Transverse colon (tissue), 4 donors: ENCODE results near the gene GLRA2. TPM values are rescaled to one million over a fixed set of nuclear protein-coding genes. Genes with fewer than 3 reads are reported as not detected.

Source experiments
- DNase-seq: peaks from one replicate; pipeline ENCODE4 v3.0.0-alpha.2; 2019
- H3K27ac ChIP-seq, 4 donors: fragments of 200-600 bp; sonication (generic); 2 replicates each; pipeline ENCODE4 v1.5.1; 2016 to 2018; ENCODE audit warnings: inconsistent platforms in 4 of 4
- H3K27me3 ChIP-seq: fragments of 200-600 bp; sonication (generic); 2 replicates; pipeline ENCODE4 v1.5.1; 2017; ENCODE audit warnings: inconsistent platforms
- H3K36me3 ChIP-seq, 4 donors: fragments of 200-600 bp; sonication (generic); 2 replicates each; pipeline ENCODE4 v1.5.1; 2017 to 2019; ENCODE audit warnings: inconsistent platforms in 4 of 4
- H3K4me1 ChIP-seq, 4 donors: fragments of 200-600 bp; sonication (generic); 2 replicates each; pipeline ENCODE4 v1.5.1; 2017 to 2020; ENCODE audit warnings: inconsistent platforms in 4 of 4
- H3K4me3 ChIP-seq, 4 donors: fragments of 200-600 bp; sonication (generic); 1 replicate in 1 of 4; 2 replicates in 3 of 4; pipeline versions ENCODE4 v1.5.1 to v1.6.1; 2017 to 2019; ENCODE audit warnings: inconsistent platforms in 4 of 4
- H3K9me3 ChIP-seq, 2 donors: fragments of 200-600 bp; sonication (generic); 2 replicates each; pipeline ENCODE4 v1.5.1; 2017 to 2019; ENCODE audit warnings: inconsistent platforms in 2 of 2
- CTCF ChIP-seq, 5 experiments: fragments of 200-600 bp in 3 of 5; fragments of 450-650 bp in 2 of 5; sonication (generic) in 3 of 5; IDR thresholded peaks; 1 replicate in 2 of 5; 2 replicates in 3 of 5; pipeline ENCODE4 v1.5.1; 2016 to 2017; ENCODE audit warnings: antibody characterized with exemption in 5 of 5, inconsistent platforms in 3 of 5, mild to moderate bottlenecking in 2 of 5, moderate library complexity in 1 of 5
- EP300 ChIP-seq: sonication (generic); formaldehyde crosslinking; IDR thresholded peaks from one replicate; pipeline ENCODE4 v1.6.1; 2017; ENCODE audit warnings: antibody characterized with exemption, low read depth
- POLR2A ChIP-seq: fragments of 450-650 bp; IDR thresholded peaks from one replicate; pipeline ENCODE4 v1.6.1; 2016; ENCODE audit warnings: antibody characterized with exemption, mild to moderate bottlenecking, moderate library complexity
- POLR2AphosphoS5 ChIP-seq, 3 donors: sonication (generic); formaldehyde crosslinking; IDR thresholded peaks; one replicate each; pipeline ENCODE4 v1.6.1; 2016; ENCODE audit warnings: antibody characterized with exemption in 3 of 3
- WGBS, 2 donors: methylation state at CpG; one replicate each; pipeline ENCODE4 v1.1.5; 2018; ENCODE audit warnings: low coverage in 1 of 2; 5-methylcytosine and 5-hydroxymethylcytosine counted together
- in situ Hi-C, 4 donors: fragments of 200-750 bp; cut with MboI; loops; one replicate each; pipeline versions ENCODE4 v1.15.0 to v1.15.1; 2017; ENCODE audit warnings: low sequenced_read_pairs in 3 of 4, low pct_ligation_motif_present in 1 of 4, low pct_unique_long_range_greater_than_20kb in 1 of 4
- intact Hi-C: fragments of 100-400 bp; cut with DNase I; formaldehyde crosslinking; loops from one replicate; pipeline ENCODE4 v1.15.1; 2023; ENCODE audit warnings: low total_unique reads
- total RNA-seq, 4 donors: library from RNA; depleted of rRNA; stranded (reverse); fragments of >200 nt; gene quantifications; one replicate each; pipeline ENCODE4 v1.1.0, GENCODE V29; 2016

GLRA2 gene
- total RNA-seq, 4 donors from 2014 or later, result 0.79 to 1.8 TPM; not detected in 2

GRCh38 chrX:14718403-14718802 lies 189.1 kb downstream of the GLRA2 start:
- no peaks in the 10 kb centered on the region for H3K36me3 ChIP-seq
- no peak overlapping the region for H3K27ac ChIP-seq
- in situ Hi-C loops, result no loop called here
- no peak for DNase-seq
- H3K9me3 ChIP-seq, result no peaks in the 10 kb centered on the region
- 66% methylated on average over 2 of the region's 2 CpGs; no CpG with 5 or more reads in 1 of the 2 donors for WGBS, 2 donors
- H3K4me3 ChIP-seq, result no peak overlapping the region
- H3K4me1 ChIP-seq, result no peaks in the 10 kb centered on the region
- intact Hi-C loops, result no loop called here
- TF ChIP-seq EP300, result no peak
- no peak for TF ChIP-seq CTCF (IDR thresholded peaks at IDR 0.05)
- no peak for TF ChIP-seq POLR2A
- no peak for TF ChIP-seq POLR2AphosphoS5 (IDR thresholded peaks at IDR 0.05)
- H3K27me3 ChIP-seq, result no peaks in the 10 kb centered on the region

- intact Hi-C loops (no loop called here), in situ Hi-C loops (no loop called here)
- no peak overlapping the region for H3K4me3 ChIP-seq
- H3K27ac ChIP-seq, result no peak overlapping the region
- 54% methylated on average over 1 of the region's 1 CpG; no CpG with 5 or more reads in 1 of the 2 donors for WGBS, 2 donors
- H3K9me3 ChIP-seq, result no peaks in the 10 kb centered on the region
- DNase-seq, result no peak
- no peaks in the 10 kb centered on the region for H3K27me3 ChIP-seq
- TF ChIP-seq POLR2AphosphoS5 (IDR thresholded peaks at IDR 0.05) (no peak), CTCF (IDR thresholded peaks at IDR 0.05) (no peak), POLR2A (no peak), EP300 (no peak)
- H3K36me3 ChIP-seq, result no peaks in the 10 kb centered on the region
- H3K4me1 ChIP-seq, result no peaks in the 10 kb centered on the region
Measured at GRCh38 chrX:14729058-14729457, 199.7 kb downstream of the GLRA2 start.

GRCh38 chrX:14738643-14739042 lies 209.3 kb downstream of the GLRA2 start:
- in situ Hi-C loops, result no loop called here
- Histone ChIP-seq H3K27me3 (no peaks in the 10 kb centered on the region), H3K27ac (no peak overlapping the region), H3K36me3 (no peaks in the 10 kb centered on the region), H3K4me1 (no peaks in the 10 kb centered on the region), H3K4me3 (no peak overlapping the region), H3K9me3 (no peaks in the 10 kb centered on the region)
- intact Hi-C loops, result no loop called here
- WGBS, 2 donors, result 78 to 86% methylated on average over 3 to 4 of the region's 4 CpGs
- no peak for DNase-seq
- TF ChIP-seq POLR2A, result no peak
- TF ChIP-seq CTCF (IDR thresholded peaks at IDR 0.05), result no peak
- no peak for TF ChIP-seq POLR2AphosphoS5 (IDR thresholded peaks at IDR 0.05)
- TF ChIP-seq EP300, result no peak

- Histone ChIP-seq H3K9me3 (no peaks in the 10 kb centered on the region), H3K4me3 (no peak overlapping the region), H3K27me3 (no peaks in the 10 kb centered on the region), H3K36me3 (no peaks in the 10 kb centered on the region), H3K4me1 (no peaks in the 10 kb centered on the region), H3K27ac (no peak overlapping the region)
- intact Hi-C loops (no loop called here), in situ Hi-C loops (no loop called here)
- 75 to 80% methylated on average over 1 to 4 of the region's 4 CpGs for WGBS, 2 donors
- no peak for DNase-seq
- TF ChIP-seq CTCF (IDR thresholded peaks at IDR 0.05), result no peak
Measured at GRCh38 chrX:14753441-14753840, 224.1 kb downstream of the GLRA2 start.
